Stimulated activated naive CD4-positive, alpha-beta T cell (primary cell): ENCODE measurements around the gene BORCS6.

ENCODE experiments used
- DNase-seq, 6 experiments: peaks; one replicate each; lab custom pipeline; 2025; lab: John Stamatoyannopoulos, UW

Gene BORCS6

GRCh38 chr17:8210761-8211458 lies 20.9 kb upstream of the BORCS6 start:
- DNase-seq = no peak

GRCh38 chr17:8209907-8210760 lies 20.2 kb upstream of the BORCS6 start, which contains the start of gene AURKB:
AURKB (minus strand) TSS chr17:8210575; CDS start chr17:8210224, 351 bp downstream.
- DNase-seq = peak; percentile 79 to 94 (median 90)

DNA sequence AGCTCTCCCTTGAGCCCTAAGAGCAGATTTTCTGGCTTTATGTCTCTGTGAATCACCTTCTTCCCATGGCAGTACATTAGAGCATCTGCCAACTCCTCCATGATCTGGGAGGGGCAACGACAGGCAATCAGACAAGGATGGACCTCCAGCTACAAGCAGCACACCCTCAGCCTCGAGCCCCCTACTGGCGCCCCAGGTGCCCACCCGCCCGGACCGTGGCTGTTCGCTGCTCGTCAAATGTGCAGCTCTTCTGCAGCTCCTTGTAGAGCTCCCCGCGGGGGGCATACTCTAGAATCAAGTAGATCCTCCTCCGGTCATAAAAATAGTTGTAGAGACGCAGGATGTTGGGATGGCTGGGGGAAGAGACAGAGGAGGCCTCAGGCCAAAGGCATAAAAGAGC lies 16.6 kb upstream of the BORCS6 start:
- no peak for DNase-seq

DNA sequence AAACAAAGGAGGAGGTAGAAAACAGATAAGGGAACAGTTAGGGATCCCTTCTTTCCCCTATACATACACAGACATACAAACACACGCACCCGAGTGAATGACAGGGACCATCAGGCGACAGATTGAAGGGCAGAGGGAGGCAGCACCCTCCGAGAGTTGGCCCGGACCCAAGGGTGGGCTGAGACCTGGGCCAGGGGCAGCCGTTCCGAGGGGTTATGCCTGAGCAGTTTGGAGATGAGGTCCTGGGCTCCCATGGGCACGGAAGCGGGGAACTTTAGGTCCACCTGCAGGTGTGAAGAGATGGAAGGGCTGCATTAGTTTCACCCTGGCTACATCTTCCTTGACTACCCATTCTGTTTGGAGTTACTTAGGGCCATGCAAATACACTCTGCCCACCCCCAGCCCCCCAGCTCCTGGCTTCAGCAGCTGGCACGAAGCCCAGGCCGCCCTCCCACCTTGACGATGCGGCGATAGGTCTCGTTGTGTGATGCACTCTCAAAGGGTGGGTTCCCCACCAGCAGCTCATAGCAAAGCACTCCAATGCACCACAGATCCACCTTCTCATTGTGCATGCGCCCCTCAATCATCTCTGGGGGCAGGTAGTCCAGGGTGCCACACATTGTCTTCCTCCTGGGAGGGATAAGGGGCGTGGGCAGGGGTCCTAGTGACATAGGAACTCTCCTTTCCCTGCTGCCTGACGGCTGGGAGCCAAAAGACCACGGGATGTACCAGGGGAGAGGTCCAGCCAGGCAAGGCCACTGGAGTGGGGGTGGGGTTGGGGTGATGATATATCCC lies 15.0 kb upstream of the BORCS6 start:
- DNase-seq = no peak

GRCh38 chr17:8192070-8192815 lies 2.3 kb upstream of the BORCS6 start:
- peak; percentile 10 to 64 (median 49) for DNase-seq

DNA sequence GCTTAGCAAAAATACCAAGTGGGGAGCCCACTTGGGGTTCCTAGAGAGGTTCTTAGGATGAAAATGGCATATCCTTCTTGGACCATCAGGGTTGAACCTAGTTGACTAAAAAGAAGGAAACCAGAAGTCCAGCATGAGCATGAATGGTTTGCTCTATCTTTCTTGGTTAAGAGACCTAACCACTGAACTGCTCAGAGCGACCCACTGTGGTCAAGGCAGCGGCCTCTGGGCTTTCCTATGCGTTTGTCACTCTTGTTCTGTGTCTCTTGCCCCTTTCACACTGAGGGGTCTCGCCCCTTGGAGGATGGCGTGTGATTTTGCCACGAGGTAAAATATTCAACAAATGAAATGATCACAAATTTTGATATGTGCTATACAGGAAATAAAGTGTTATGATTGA lies 526 bp upstream of the BORCS6 start:
- no peak for DNase-seq

DNA sequence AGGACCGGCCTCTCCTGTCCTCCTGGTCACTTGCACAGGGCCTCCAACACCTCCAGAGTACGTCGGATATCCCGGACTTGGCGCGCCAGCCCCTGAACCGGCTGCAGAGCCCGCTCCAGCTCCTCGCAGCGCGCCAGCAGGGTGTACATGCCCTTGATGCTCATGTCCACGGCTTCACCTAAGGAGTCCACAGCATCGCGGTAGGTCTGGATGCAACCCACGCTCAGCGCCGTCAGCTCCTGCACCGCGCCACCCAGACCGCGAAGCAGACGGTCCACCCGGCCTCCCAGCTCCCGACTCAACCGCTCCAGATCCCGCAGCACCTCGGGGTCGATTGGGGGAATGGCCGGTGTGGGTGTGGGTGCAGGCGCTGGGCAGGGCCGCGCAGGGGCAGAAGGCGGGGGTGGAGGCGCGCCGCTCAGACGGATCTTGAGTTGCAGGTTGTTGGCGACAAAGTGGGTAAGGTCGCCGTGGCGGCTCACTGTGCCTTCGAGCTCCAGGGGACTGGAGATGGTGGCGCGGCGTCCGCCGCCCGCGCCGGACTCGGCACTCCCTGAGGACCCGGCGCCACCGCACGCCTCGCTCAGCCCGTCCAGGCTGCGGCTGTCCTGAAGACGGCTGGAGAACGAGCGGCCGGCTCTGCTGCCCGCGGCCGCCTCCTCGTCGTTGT lies 804 bp downstream of the BORCS6 start:
- DNase-seq = peak in 4 of 6 experiments; percentile 38 to 61 (median 54)

GRCh38 chr17:8188263-8188839 lies 1.6 kb downstream of the BORCS6 start:
- DNase-seq = peak in 4 of 6 experiments; percentile 17 to 54 (median 39)

DNA sequence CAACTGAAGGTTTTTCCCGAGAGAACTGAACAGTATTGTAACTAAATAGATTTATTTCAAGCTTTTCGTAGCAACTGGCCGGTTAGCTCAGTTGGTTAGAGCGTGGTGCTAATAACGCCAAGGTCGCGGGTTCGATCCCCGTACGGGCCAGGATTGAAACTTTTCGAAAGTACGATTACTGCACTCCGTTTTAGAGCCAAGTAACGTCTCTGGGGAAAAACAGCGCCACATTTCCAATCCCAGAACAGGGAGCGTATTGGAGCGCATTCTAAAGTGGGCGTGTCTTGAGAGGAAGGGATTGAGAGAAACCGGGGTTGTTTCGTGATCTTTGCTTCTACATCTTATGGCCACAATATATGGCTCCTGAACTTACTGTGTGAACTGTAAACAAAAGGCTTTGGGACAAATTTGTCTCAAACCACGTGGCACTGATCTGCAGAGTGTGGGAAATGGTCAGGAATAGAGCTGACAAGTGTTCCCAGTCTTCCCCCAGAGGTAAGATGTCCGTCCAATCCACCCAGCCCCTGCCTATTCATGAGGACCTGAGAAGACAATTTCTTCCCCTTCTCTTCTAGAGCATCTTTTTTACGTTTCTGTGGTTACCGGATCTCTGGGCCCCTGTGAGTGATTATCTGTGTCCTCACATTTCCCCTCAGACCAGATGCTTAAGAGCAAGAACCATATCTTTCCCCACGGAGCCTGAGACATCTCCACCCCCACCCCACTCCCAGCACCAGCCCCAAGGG lies 2.3 kb downstream of the BORCS6 start:
- DNase-seq = peak in 5 of 6 experiments; percentile 79 to 91 (median 85)

DNA sequence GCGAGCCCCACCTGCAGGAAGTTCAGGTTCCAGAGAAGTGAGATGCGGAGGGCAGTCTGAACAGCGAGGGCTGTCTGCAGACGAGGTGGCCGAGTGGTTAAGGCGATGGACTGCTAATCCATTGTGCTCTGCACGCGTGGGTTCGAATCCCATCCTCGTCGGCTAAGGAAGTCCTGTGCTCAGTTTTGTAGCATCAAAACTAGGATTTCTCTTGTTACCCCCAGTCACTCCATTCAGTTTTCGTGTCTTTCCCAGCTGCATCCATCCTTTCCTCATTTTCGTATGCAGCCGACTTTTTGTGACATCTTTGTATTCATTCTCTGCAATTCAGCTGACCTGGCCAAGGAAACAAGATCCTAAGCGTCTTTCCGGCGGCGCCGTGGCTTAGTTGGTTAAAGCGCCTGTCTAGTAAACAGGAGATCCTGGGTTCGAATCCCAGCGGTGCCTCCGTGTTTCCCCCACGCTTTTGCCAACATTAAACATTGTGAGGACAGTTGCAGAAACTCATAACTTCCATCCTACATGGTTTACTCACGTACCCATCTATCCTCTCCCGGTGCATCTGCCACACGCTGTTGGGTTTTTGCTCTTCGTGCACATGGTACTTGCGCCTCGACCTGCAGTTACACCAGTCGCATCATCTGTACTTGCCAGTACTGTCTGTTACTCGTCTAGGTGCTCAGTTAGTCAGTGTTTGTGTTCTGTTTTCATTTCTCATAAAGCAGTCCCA lies 3.0 kb downstream of the BORCS6 start:
- peak; percentile 78 to 97 (median 88) for DNase-seq

- DNase-seq = peak in 1 of 6 experiments; percentile 77
These were observed 3.6 kb downstream of the BORCS6 start for GRCh38 chr17:8186446-8186786.

- DNase-seq = peak; percentile 76 to 94 (median 80)
These were observed 4.2 kb downstream of the BORCS6 start for GRCh38 chr17:8185582-8186445.

GRCh38 chr17:8176998-8177731 lies 12.8 kb downstream of the BORCS6 start:
- DNase-seq = no peak

- DNase-seq = peak; percentile 77 to 86 (median 84)
These were observed 13.6 kb downstream of the BORCS6 start, which contains the start of gene TMEM107 for GRCh38 chr17:8176197-8176940. TMEM107 (minus strand) TSS chr17:8176380; CDS start chr17:8176286, 94 bp downstream.

DNA sequence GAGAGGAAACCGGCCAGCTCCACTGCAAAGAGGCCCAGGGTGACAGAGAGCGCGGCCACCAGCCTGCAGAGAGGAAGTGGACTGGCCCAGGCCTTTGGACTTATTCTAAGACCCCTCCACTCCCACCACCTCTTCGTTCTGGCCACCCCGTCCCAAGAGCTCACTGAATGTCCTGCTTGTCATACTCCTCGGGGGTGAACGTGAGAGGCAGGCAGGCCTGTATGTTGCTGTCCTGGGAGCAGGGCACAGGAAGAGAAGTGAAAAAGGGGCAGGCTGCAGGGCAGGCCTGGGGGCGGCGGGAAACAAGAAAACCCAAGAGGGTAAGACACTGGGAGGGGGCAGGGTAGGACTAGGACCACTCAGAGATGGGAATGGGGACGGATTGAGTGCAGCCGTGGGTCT lies 14.2 kb downstream of the BORCS6 start:
- no peak for DNase-seq

- no peak for DNase-seq
These were observed 16.1 kb downstream of the BORCS6 start for GRCh38 chr17:8173871-8174322.
